MM.1S (cell line): ENCODE results near the gene EXOC2.

Experiments
- DNase-seq: peaks from one replicate; pipeline ENCODE4 v3.0.0-alpha.2; 2015
- H2AFZ ChIP-seq: fragments of 300-600 bp; sonication (generic); 2 replicates; pipeline ENCODE4 v1.6.0; 2016; ENCODE audit warnings: antibody characterized with exemption, low read length
- H3F3A ChIP-seq: fragments of 300-600 bp; sonication (generic); 2 replicates; pipeline ENCODE4 v1.6.1; 2016; ENCODE audit warnings: mild to moderate bottlenecking, antibody characterized with exemption, low read length, moderate library complexity, mixed read lengths; ENCODE audit not compliant: insufficient read depth
- H3K27ac ChIP-seq: fragments of 300-600 bp; sonication (generic); 2 replicates; pipeline ENCODE4 v1.5.1; 2016; ENCODE audit warnings: mild to moderate bottlenecking, low read length
- H3K27me3 ChIP-seq: fragments of 300-600 bp; sonication (generic); replicated peaks from 2 replicates; pipeline ENCODE4 v1.6.0; 2016; ENCODE audit warnings: low read length; ENCODE audit not compliant: insufficient read depth
- H3K36me3 ChIP-seq: fragments of 300-600 bp; sonication (generic); replicated peaks from 2 replicates; pipeline ENCODE4 v1.6.1; 2016; ENCODE audit warnings: mild to moderate bottlenecking, low read length, mixed read lengths; ENCODE audit not compliant: insufficient read depth
- H3K4me1 ChIP-seq: fragments of 300-600 bp; sonication (generic); 2 replicates; pipeline ENCODE4 v1.6.1; 2016; ENCODE audit warnings: low read length, mixed read lengths
- H3K4me2 ChIP-seq: fragments of 300-600 bp; sonication (generic); 2 replicates; pipeline ENCODE4 v1.6.0; 2016; ENCODE audit warnings: low read depth, low read length
- H3K4me3 ChIP-seq: fragments of 300-600 bp; sonication (generic); 2 replicates; pipeline ENCODE4 v1.5.1; 2016; ENCODE audit warnings: low read length, mixed read lengths
- H3K79me2 ChIP-seq: fragments of 300-600 bp; sonication (generic); 2 replicates; pipeline ENCODE4 v1.6.1; 2016; ENCODE audit warnings: mixed run types, low read length, mixed read lengths
- H3K9ac ChIP-seq: fragments of 300-600 bp; sonication (generic); 2 replicates; pipeline ENCODE4 v1.6.1; 2016; ENCODE audit warnings: low read length, mixed read lengths
- H3K9me2 ChIP-seq: fragments of 300-600 bp; sonication (generic); replicated peaks from 2 replicates; pipeline ENCODE4 v1.6.1; 2016; ENCODE audit warnings: mild to moderate bottlenecking, low read length, mixed read lengths; ENCODE audit not compliant: insufficient read depth
- H3K9me3 ChIP-seq: fragments of 300-600 bp; sonication (generic); replicated peaks from 2 replicates; pipeline ENCODE4 v1.6.1; 2016; ENCODE audit warnings: mild to moderate bottlenecking, low read length, mixed read lengths; ENCODE audit not compliant: insufficient read depth
- H4K20me1 ChIP-seq: fragments of 300-600 bp; sonication (generic); 2 replicates; pipeline ENCODE4 v1.6.1; 2016; ENCODE audit warnings: mild to moderate bottlenecking, low read length, moderate library complexity, mixed read lengths; ENCODE audit not compliant: insufficient read depth
- EZH2 ChIP-seq: fragments of 300-600 bp; sonication (generic); optimal IDR thresholded peaks from 2 replicates; pipeline ENCODE3; 2017; ENCODE audit warnings: low read depth, mild to moderate bottlenecking, antibody characterized with exemption, low read length, mixed read lengths
- EZH2phosphoT487 ChIP-seq: fragments of 300-600 bp; sonication (generic); IDR thresholded peaks from 2 replicates; pipeline ENCODE4 v1.6.1; 2018; ENCODE audit warnings: antibody characterized with exemption, low read length
- TF ChIP-seq, protein P1 (sequence below): fragments of 300-600 bp; sonication (generic); IDR thresholded peaks from 2 replicates; pipeline ENCODE4 v1.5.1; 2016; ENCODE audit warnings: antibody characterized with exemption, low read length, mixed read lengths

Gene EXOC2

DNA sequence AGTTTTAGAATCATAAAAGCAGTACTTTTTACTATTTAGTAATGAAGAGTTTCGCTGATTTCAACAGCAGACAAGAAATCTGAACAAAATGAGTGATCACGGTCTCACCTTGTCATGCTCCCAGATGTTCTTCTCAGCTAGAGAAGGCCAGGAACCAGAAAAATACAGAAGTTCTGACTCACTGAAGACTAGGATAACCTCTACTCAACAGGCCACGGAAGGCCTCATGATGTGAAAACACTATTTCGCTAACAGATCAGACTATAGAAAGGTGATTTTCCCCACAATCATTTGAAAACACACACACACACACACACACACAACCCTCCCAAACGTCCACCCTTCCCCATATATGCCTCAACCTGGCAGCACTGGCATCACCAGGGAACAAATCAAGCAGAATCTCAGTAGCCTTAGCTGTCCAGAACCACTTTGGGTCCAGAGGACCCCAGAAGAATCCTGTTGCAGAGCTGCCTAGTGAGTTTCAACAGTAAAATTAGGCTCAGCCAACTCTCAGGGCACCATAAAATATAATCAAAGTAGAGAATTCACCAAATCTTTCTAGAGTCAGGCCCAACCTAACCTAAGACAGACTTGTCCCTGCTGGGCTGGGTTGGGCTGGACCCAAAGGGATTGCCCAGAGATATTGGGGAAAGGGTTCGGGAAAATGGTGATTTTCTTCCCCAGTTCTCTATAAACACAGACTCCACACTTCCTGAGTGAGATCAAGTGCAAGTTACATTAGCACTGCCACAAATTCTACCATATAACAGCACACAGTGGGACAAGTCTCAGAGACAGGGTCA lies 7.9 kb downstream of the EXOC2 start:
- H4K20me1 ChIP-seq = 0 out of 2 replicates have a peak, but pooled peaks cover 11% of the 10 kb centered on the region
- H3K9me3 ChIP-seq = no peaks in the 10 kb centered on the region
- H3F3A ChIP-seq = peaks cover 14% of the 10 kb centered on the region
- peak; percentile 66 for DNase-seq
- H3K4me2 ChIP-seq = peak overlapping the region; percentile 62
- H3K9me2 ChIP-seq = no peaks in the 10 kb centered on the region
- H3K79me2 ChIP-seq = peaks cover 85% of the 10 kb centered on the region
- peak overlapping the region; percentile 43; the same call in 1 of the 2 replicates for H3K27ac ChIP-seq
- H3K9ac ChIP-seq = no peak overlapping the region
- H3K4me3 ChIP-seq = 0 out of 2 replicates have a peak overlapping the region, but pooled peaks have one; percentile 6
- TF ChIP-seq EZH2 = no peak
- no peak for TF ChIP-seq EZH2phosphoT487
- TF ChIP-seq, protein P1, sequence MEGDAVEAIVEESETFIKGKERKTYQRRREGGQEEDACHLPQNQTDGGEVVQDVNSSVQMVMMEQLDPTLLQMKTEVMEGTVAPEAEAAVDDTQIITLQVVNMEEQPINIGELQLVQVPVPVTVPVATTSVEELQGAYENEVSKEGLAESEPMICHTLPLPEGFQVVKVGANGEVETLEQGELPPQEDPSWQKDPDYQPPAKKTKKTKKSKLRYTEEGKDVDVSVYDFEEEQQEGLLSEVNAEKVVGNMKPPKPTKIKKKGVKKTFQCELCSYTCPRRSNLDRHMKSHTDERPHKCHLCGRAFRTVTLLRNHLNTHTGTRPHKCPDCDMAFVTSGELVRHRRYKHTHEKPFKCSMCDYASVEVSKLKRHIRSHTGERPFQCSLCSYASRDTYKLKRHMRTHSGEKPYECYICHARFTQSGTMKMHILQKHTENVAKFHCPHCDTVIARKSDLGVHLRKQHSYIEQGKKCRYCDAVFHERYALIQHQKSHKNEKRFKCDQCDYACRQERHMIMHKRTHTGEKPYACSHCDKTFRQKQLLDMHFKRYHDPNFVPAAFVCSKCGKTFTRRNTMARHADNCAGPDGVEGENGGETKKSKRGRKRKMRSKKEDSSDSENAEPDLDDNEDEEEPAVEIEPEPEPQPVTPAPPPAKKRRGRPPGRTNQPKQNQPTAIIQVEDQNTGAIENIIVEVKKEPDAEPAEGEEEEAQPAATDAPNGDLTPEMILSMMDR = no peak
- no peak overlapping the region for H2AFZ ChIP-seq
- peaks cover 18% of the 10 kb centered on the region for H3K4me1 ChIP-seq
- H3K27me3 ChIP-seq = no peaks in the 10 kb centered on the region
- H3K36me3 ChIP-seq = no peaks in the 10 kb centered on the region

DNA sequence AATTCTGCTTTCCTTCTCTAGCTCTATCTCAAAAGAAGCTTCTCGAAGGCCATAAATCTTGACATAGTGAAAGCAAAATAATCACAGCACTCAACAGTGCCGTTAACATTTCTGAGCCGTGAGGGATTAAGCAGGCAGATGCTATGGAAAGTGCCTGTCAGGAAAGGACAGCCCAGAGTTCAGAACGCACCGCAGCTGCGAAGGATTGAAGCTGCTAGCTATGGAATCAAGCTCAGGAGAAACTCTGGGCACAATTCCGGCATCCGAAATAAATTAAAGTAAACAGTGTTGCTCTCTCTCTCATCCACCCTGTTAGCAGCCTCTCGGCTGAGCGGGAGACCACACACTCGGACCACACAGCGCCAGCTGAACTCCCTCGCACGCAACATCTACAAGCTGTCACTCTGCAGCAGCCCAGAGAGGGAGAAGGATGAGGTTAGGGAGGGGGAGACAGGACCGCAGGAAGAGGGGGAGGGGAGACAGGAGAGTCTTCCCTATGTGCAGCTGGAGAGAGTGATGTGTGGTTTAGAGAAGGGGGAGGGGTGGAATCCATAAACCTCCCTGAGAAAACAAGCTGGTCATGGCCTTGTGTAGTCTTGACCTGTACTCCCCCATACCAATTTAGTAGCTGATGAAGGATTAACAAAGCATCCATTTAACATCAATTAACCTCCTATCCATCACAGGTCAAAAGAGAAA lies 9.0 kb downstream of the EXOC2 start:
- TF ChIP-seq EZH2 (no peak), EZH2phosphoT487 (no peak)
- TF ChIP-seq, protein P1 = no peak
- Histone ChIP-seq H3K79me2 (peaks cover 83% of the 10 kb centered on the region), H3K27me3 (no peaks in the 10 kb centered on the region), H3K4me2 (no peak overlapping the region), H3K4me1 (peaks cover 18% of the 10 kb centered on the region), H3K27ac (no peak overlapping the region), H3K4me3 (no peak overlapping the region), H3K9me2 (no peaks in the 10 kb centered on the region), H3K9ac (no peak overlapping the region), H3K9me3 (no peaks in the 10 kb centered on the region), H3K36me3 (no peaks in the 10 kb centered on the region), H2AFZ (no peak overlapping the region), H4K20me1 (0 out of 2 replicates have a peak, but pooled peaks cover 9% of the 10 kb centered on the region), H3F3A (peaks cover 14% of the 10 kb centered on the region)
- DNase-seq = no peak

DNA sequence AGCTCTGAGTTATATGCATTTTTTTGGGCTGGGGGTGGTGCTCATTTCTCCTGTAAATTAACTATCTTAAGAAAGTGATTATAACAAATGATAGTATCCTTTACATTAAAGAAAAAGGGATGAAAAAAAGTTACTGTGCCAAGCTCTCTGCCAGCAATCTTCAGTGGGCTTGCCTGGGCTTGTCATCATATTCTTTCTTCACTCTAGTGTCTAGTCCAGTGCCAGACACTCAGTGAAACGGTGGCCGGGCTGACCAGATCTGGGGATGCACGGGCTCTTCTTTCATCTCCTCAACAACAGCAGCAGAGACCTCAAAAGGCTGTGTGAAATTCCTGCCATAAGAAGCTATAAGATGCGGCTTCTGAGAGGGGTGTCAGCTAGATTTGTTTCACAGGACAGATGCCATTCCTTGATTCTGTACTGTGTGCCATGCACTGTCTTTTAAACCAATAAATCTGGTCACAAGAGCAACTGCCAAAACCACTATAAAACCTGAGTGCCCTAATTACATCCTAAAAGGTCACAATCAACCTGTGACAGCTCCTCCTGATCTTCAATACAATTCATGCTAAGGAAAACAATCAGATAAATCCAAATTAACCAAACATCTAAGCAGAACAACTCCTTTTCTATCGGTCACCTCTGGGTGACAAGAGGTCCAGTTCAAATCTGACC lies 12.1 kb downstream of the EXOC2 start:
- Histone ChIP-seq H3K9ac (no peak overlapping the region), H3K27ac (no peak overlapping the region), H3K27me3 (no peaks in the 10 kb centered on the region), H3K36me3 (no peaks in the 10 kb centered on the region), H4K20me1 (0 out of 2 replicates have a peak, but pooled peaks cover 9% of the 10 kb centered on the region), H2AFZ (no peak overlapping the region), H3K4me3 (no peak overlapping the region), H3K9me2 (no peaks in the 10 kb centered on the region), H3K9me3 (no peaks in the 10 kb centered on the region), H3K4me1 (peaks cover 18% of the 10 kb centered on the region), H3K79me2 (peaks cover 73% of the 10 kb centered on the region), H3K4me2 (no peak overlapping the region), H3F3A (peaks cover 14% of the 10 kb centered on the region)
- TF ChIP-seq EZH2 (no peak), EZH2phosphoT487 (no peak)
- TF ChIP-seq, protein P1 = no peak
- no peak for DNase-seq
